GM19468 (cell line): Measurements from ENCODE around the gene LRCH4.

Source experiments
- ATAC-seq: cut with Tn5 transposase; IDR thresholded peaks from one replicate; pipeline ENCODE4 v1.9.1; 2021; ENCODE audit warnings: mild to moderate bottlenecking, moderate library complexity, moderate number of reproducible peaks; ENCODE audit not compliant: unreplicated experiment; ENCODE audit errors: extremely low read depth

Gene LRCH4

DNA sequence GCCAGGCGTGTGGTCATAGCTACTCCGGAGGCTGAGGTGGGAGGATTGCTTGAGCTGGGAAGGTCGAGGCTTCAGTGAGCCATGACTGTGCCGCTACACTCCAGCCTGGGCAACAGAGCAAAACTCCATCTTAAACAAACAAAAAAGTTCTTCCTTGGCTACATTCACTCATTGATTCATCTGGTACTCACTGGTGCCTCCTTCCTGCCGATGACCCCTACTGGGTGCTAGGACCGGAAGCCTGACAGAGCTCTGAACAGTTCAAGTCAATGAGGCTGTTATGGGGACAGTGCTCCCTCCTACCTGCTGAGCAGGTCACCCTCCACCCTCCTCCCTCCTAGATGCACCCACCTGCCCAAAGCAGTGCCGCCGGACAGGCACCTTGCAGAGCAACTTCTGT lies 21.2 kb upstream of the LRCH4 start:
- no peak for ATAC-seq

DNA sequence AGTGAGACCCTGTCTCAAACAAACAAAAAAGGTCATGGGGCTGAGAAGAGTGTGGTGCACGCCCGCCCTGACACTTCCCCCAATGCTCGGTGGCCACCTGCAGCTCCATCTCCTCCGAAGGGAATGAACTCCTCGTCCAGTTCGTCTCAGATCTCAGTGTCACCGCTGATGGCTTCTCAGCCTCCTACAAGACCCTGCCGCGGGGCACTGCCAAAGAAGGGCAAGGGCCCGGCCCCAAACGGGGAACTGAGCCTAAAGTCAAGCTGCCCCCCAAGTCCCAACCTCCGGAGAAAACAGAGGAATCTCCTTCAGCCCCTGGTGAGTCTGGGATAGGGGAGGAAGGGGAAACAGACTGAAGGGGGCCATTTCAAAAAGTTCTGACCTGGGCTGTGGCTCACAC lies 20.4 kb upstream of the LRCH4 start:
- no peak for ATAC-seq

- no peak for ATAC-seq
Observed at GRCh38 chr7:100604976-100605911, 19.3 kb upstream of the LRCH4 start.

DNA sequence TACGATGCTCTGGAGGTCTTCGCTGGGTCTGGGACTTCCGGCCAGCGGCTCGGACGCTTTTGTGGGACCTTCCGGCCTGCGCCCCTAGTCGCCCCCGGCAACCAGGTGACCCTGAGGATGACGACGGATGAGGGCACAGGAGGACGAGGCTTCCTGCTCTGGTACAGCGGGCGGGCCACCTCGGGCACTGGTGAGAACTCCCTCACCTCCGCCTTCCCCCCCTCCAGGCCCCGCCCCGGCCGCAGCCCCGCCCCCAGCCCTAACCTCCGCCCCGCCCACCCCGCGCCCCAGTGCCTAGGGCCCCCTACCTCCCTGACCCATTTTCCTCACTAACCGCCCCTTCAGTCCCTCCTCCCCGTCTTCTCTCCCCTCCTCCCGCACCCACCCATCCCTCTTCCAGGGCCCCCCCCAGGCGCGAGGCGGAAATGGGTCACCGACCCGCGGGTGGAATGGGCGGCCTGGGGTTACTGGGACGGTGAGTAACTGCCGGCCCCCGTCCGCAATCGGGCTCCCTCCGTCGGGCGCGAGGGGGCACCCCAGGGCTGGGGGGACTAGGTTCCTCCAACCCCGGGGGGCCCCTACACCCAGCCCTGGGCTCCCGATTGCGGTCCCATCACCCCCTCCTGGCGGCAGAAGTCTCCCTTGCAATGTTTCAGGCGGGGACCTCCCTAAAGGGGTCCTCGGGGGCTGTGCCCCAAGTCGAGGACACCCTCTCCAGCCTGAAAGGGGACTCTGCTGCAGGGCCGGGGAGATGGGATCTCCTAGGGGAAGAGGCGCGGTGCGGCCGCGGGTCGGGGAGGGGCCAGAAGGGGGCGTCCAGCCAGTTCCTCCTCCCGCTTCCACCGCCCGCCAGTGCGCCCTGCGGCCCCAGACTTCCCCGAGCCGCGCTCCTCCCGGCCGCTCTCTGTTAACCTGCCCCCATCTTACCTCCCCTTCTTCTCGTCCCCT lies 18.4 kb upstream of the LRCH4 start:
- ATAC-seq = no peak

DNA sequence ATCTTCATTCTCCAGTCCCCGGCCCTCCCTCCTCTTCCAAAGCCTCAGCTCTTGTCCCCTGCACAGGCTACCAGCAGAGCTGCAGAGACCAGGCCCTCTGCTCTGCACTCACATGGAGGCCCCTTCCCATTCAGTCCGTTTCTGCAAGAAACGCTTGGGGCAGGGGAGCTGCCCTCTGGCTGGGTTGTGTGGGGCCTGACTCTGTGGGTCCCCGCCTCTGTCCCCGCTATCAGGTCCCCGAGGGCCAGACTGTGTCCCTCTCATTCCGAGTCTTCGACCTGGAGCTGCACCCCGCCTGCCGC lies 17.7 kb upstream of the LRCH4 start:
- ATAC-seq = no peak

- ATAC-seq = no peak
Observed at GRCh38 chr7:100602889-100603725, 17.2 kb upstream of the LRCH4 start.

- no peak for ATAC-seq
Observed at GRCh38 chr7:100600730-100601038, 14.8 kb upstream of the LRCH4 start.

GRCh38 chr7:100599911-100600729 lies 14.2 kb upstream of the LRCH4 start:
- ATAC-seq = no peak

DNA sequence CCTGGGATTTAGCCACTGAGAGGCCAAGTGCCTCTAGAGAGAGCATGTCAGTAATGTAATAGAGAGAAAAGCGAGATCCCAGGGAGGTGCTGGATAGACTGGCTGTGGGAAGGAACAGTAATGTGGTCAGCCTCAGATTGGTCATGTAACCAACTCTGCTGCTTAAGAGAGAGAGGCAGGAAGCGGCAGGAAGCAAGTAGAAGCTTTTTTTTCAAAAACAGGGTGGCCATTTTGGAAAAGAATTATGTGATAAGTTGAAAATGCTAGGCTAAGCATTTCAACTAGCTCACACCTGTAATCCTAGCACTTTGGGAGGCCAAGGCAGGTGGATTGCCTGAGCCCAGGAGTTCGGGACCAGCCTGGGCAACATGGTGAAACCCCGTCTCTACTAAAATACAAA lies 12.5 kb upstream of the LRCH4 start:
- ATAC-seq = no peak

DNA sequence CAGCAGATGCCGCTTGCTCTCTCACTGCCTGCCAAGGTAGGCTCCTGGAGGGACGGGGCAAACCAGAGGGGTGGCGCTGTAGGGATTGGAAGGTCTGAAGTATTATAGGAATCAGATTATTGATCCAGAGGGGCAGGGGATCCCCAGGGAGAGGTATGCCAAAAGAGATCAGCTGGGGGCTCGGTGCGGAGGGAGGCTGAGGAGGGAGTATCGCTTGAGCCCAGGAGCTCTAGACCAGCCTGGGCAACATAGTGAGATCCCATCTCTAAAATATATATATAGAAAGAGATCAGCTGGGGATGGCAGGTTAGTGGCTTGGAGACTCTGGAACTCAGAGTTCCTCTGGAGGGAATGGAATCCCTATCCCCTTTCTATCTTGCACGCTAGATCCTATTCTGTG lies 9.3 kb upstream of the LRCH4 start:
- ATAC-seq = no peak

GRCh38 chr7:100591596-100591995 lies 5.7 kb upstream of the LRCH4 start:
- no peak for ATAC-seq

DNA sequence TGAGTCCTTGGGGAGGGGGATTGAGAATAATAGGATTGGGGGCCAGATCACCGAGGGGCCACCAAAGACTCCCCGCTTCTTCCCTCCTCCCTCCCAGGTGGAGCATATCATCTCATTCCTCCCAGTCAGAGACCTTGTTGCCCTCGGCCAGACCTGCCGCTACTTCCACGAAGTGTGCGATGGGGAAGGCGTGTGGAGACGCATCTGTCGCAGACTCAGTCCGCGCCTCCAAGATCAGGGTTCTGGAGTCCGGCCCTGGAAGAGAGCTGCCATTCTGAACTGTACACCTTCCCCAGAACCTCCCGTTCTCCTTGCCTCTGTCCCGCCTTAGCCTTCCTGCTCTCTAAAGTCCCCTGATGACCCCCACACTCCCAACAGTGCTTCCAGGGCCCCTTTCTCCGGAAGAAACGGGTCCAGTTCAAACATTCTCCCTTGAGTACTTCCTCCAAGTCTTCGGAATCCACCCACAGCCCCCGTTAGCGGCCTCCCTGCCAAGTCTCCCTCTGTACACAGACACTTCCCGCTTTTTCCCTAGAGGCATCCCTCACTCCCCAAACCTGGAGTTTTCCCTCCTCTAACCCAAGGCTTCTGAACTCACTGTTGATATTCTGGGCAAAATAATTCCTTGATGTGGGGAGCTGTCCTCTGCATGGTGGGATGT lies 4.3 kb upstream of the LRCH4 start:
- ATAC-seq = no peak

DNA sequence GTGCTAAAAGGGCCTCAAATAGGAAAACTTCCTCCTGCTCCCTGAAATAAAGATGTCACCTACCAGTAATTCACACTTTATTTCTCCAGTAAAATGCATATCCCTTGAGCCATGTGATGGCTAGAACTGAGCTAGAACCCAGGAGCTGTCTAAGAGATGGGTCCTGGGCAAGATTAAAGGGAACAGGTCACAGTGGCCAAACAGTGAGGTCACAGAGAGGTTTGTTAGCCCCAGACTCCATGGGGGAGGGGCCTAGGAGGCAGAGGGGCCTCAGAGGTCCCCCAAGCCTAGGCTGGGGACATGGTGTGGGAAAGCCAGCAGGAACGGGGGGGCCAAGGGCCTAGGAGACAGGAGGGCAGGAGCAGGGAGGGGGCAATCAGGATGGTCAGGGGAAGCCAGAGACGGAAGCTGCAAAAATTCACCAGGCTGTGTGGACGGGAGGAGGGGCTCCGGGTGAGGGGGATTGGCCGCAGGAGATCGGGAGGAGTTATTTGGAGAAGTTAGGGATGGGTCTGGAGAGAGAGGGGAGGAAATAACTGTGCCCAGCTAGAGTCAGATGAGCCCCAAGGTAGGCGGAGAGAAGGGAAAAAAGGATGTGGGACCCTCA lies 3.5 kb upstream of the LRCH4 start:
- no peak for ATAC-seq

DNA sequence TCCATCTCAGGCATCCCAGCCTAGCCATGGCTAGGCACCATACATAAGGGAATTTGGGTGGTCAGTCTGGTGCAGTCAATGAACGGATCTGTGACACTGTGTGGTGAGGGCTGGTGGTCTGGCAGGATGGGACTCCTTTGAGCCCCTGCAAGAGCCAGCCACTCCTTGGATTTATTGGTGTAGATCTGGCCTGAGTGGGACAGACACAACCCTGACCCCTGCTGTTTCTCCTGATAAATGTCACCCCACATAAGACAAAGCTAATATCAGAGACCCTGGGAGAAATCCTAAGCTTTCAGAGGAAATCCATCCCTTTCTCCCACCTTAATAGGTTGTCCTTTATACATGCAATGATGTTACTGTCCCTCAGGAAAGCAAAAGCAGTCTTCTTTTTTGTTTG lies 2.5 kb upstream of the LRCH4 start:
- no peak for ATAC-seq

- ATAC-seq = peak; percentile 81
Observed at GRCh38 chr7:100586266-100587025, 517 bp upstream of the LRCH4 start, which contains the start of gene FBXO24. Gene FBXO24 (plus strand): TSS chr7:100586328. CDS start chr7:100586626, 298 bp downstream.

DNA sequence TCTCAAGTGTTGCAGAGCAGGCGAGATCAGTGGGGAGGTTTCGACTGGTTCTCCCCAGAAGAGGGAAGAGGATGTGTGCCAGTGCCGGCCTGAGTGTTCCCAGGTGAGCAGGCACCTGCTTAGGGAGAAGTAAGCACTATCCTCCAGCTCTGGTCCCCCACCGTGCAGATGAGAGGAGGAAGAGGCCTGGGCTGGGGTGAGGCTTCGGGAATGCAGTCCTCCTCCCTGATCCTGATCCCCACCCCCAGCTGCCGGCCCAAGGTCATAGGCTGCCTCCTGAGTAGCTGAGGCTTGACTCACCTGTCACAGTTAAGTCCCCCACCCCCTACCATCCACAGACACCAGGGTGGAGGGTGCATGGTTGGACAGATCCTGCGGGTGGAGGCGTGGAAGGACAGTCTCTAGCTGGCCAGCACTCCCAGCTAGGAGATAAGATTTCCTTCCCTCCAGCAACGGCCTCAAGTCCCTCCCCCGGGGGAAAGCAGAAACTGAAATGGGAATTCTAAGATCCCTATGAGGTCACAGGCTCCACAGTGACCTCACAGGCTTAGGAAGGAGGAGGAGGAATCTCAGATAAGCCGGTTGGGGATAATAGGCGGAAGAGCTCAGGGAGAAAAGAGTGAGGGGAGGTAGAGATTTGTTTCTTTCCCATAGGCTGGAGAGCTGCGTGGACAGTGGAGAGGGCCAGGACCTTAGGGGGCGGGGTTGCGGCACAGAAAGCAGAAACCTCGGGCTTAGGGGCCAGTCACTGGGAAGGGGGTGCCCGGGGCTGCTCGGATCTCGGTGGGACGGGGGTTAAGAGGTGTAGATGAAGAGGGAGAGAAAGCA lies 1.0 kb downstream of the LRCH4 start:
- no peak for ATAC-seq

DNA sequence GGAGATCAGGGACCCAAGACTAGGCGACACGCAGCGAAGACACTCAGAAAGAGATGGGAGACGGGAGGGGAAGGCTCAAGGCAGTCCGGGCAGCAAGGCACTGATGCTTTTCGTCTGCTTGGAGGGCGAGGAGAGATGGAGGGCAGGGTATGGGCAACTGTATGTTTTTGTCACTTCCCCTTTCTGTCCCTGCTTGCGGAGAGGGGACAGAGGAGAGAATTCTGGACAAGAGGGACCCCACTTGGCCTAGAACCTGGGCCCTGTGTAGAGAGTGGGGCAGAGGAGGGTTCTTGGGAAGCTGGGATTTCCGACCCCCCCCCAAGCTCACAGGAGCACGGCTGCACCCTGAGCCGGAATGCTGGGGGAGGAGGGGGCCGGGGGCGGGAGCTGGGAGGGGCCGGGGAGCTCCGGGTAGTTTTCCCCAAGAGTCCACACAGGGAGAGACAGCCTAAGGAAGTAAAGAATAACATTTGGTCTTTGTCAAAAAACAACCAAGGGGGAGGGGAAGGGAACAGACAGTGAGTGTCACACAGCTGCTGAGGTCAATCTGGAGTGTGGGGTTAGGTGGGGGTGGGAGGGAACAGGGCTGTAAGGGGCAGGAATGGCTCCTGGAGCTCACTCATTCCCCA lies 1.8 kb downstream of the LRCH4 start:
- no peak for ATAC-seq
